ENCODE measurements around the gene REV3L.
A peak's percentile ranks its signal among the peaks of the same experiment; 100 is the strongest.

REV3L gene

GRCh38 chr6:111492499-111492898, 9.5 kb upstream of the REV3L start:
- no peak overlapping the region for H3K27ac ChIP-seq (ENCODE audit: poor library complexity, severe bottlenecking)
- DNase-seq (ENCODE audit: low spot score) (no peak), ATAC-seq (ENCODE audit: low read depth) (no peak)
- no peak overlapping the region for H3K4me3 ChIP-seq (ENCODE audit: severe bottlenecking)
- peaks cover 1% of the 10 kb centered on the region for H3K4me1 ChIP-seq (ENCODE audit: insufficient read depth, poor library complexity, severe bottlenecking)
- H3K27me3 ChIP-seq (ENCODE audit: insufficient read depth, poor library complexity, severe bottlenecking): no peaks in the 10 kb centered on the region
- no peaks in the 10 kb centered on the region for H3K36me3 ChIP-seq (ENCODE audit: low read depth)
- TF ChIP-seq CTCF (IDR thresholded peaks at IDR 0.05; ENCODE audit: poor library complexity, severe bottlenecking): no peak
- no peaks in the 10 kb centered on the region for H3K9me3 ChIP-seq (ENCODE audit: severe bottlenecking)

GRCh38 chr6:111490067-111490466, 7.0 kb upstream of the REV3L start:
- ATAC-seq (ENCODE audit: low read depth): no peak
- H3K27ac ChIP-seq (ENCODE audit: poor library complexity, severe bottlenecking): no peak overlapping the region
- TF ChIP-seq CTCF (IDR thresholded peaks at IDR 0.05; ENCODE audit: poor library complexity, severe bottlenecking): no peak

GRCh38 chr6:111487661-111488060, 4.6 kb upstream of the REV3L start:
- no peak for TF ChIP-seq CTCF (IDR thresholded peaks at IDR 0.05; ENCODE audit: poor library complexity, severe bottlenecking)
- DNase-seq (ENCODE audit: low spot score) (no peak), ATAC-seq (ENCODE audit: low read depth) (peak; percentile 24; the same call in 2 of the 3 replicates)
- Histone ChIP-seq H3K4me3 (ENCODE audit: severe bottlenecking) (no peak overlapping the region), H3K4me1 (ENCODE audit: insufficient read depth, poor library complexity, severe bottlenecking) (peaks cover 16% of the 10 kb centered on the region), H3K9me3 (ENCODE audit: severe bottlenecking) (no peaks in the 10 kb centered on the region), H3K27me3 (ENCODE audit: insufficient read depth, poor library complexity, severe bottlenecking) (no peaks in the 10 kb centered on the region), H3K36me3 (ENCODE audit: low read depth) (no peaks in the 10 kb centered on the region), H3K27ac (ENCODE audit: poor library complexity, severe bottlenecking) (no peak overlapping the region)

More at GRCh38 chr6:111490067-111490466, 7.0 kb upstream of the REV3L start:
- DNase-seq (ENCODE audit: low spot score): no peak
- Histone ChIP-seq H3K4me1 (ENCODE audit: insufficient read depth, poor library complexity, severe bottlenecking) (peaks cover 9% of the 10 kb centered on the region), H3K27me3 (ENCODE audit: insufficient read depth, poor library complexity, severe bottlenecking) (no peaks in the 10 kb centered on the region), H3K4me3 (ENCODE audit: severe bottlenecking) (no peak overlapping the region), H3K9me3 (ENCODE audit: severe bottlenecking) (no peaks in the 10 kb centered on the region), H3K36me3 (ENCODE audit: low read depth) (no peaks in the 10 kb centered on the region)

- peaks cover 16% of the 10 kb centered on the region for H3K4me1 ChIP-seq (ENCODE audit: insufficient read depth, poor library complexity, severe bottlenecking)
- no peak for DNase-seq (ENCODE audit: low spot score)
- no peak for ATAC-seq (ENCODE audit: low read depth)
These were observed 3.9 kb upstream of the REV3L start for GRCh38 chr6:111486921-111487320.

More at GRCh38 chr6:111486921-111487320, 3.9 kb upstream of the REV3L start:
- TF ChIP-seq CTCF (IDR thresholded peaks at IDR 0.05; ENCODE audit: poor library complexity, severe bottlenecking): no peak
- H3K9me3 ChIP-seq (ENCODE audit: severe bottlenecking): no peaks in the 10 kb centered on the region
- H3K27ac ChIP-seq (ENCODE audit: poor library complexity, severe bottlenecking): no peak overlapping the region
- H3K36me3 ChIP-seq (ENCODE audit: low read depth): no peaks in the 10 kb centered on the region
- no peaks in the 10 kb centered on the region for H3K27me3 ChIP-seq (ENCODE audit: insufficient read depth, poor library complexity, severe bottlenecking)
- H3K4me3 ChIP-seq (ENCODE audit: severe bottlenecking): no peak overlapping the region

All from RWPE2 (cell line).